Measurements from ENCODE around the gene LYZL1.

DNA sequence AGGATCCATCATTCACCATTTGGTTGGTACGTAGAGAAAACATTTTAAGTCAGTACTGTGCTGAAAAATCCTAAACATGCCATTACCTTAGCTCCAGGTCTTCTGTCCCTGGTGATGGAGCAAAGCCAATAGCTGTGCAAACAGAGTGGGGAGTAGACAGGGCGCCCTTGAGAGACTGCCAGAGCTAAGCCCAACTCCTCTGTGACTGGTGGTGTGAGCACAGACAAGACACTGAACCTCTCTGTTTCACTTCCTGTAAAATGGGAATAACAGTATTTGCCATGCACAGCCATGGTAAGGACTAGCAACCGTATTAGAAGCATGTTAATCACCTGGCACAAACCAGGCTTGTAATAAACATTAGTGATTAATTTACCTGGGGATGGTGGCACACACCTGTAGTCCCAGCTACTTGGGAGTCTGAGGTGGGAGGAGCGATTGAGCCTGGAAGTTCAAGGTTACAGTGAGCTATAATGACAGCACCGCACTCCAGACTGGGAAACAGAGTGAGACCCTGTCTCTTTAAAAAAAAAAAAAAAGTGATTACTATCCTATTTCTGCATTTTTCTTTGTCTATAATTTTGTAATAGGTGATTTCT lies 28.7 kb downstream of the LYZL1 start:
- TF ChIP-seq, protein P1, sequence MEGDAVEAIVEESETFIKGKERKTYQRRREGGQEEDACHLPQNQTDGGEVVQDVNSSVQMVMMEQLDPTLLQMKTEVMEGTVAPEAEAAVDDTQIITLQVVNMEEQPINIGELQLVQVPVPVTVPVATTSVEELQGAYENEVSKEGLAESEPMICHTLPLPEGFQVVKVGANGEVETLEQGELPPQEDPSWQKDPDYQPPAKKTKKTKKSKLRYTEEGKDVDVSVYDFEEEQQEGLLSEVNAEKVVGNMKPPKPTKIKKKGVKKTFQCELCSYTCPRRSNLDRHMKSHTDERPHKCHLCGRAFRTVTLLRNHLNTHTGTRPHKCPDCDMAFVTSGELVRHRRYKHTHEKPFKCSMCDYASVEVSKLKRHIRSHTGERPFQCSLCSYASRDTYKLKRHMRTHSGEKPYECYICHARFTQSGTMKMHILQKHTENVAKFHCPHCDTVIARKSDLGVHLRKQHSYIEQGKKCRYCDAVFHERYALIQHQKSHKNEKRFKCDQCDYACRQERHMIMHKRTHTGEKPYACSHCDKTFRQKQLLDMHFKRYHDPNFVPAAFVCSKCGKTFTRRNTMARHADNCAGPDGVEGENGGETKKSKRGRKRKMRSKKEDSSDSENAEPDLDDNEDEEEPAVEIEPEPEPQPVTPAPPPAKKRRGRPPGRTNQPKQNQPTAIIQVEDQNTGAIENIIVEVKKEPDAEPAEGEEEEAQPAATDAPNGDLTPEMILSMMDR (IDR thresholded peaks at IDR 0.05) = no peak
- no peak for TF ChIP-seq EZH2 (IDR thresholded peaks at IDR 0.05; ENCODE audit: borderline replicate concordance, insufficient read depth, low read depth, low read length, poor library complexity, severe bottlenecking)

All from B cell (primary cell).